Activated CD8-positive, alpha-beta T cell treated with anti-CD3 and anti-CD28 coated beads for 36 hours (primary cell): Measurements from ENCODE around the gene MTUS2. TPM values are rescaled to one million over a fixed set of nuclear protein-coding genes. Genes with fewer than 3 reads are reported as not detected.

Experiments used
- ATAC-seq: fragments of 200-7000 bp; cut with Tn5 transposase; one replicate; pipeline ENCODE4 v1.10.0; 2021; ENCODE audit warnings: mild to moderate bottlenecking, moderate library complexity
- CTCF ChIA-PET: fragments of 350-600 bp; sonication (Branson Sonifier 250); formaldehyde crosslinking; loops from one replicate; lab custom pipeline; 2021; ENCODE audit warnings: antibody characterized with exemption; lab: Charles Lee
- POLR2A ChIA-PET: fragments of 350-600 bp; sonication (Branson Sonifier 250); formaldehyde crosslinking; loops from one replicate; lab custom pipeline; 2021; ENCODE audit warnings: antibody characterized with exemption; lab: Charles Lee
- DNase-seq: peaks from one replicate; pipeline ENCODE4 v3.0.0-alpha.2; 2020
- H3K27ac Mint-ChIP-seq: one replicate; pipeline ENCODE4 v1.8.0; 2021; ENCODE audit warnings: mild to moderate bottlenecking, mixed read lengths
- H3K27me3 Mint-ChIP-seq: one replicate; pipeline ENCODE4 v1.8.0; 2021; ENCODE audit warnings: mixed read lengths
- H3K36me3 Mint-ChIP-seq: one replicate; pipeline ENCODE4 v1.8.0; 2021; ENCODE audit warnings: low read depth, mixed read lengths
- H3K4me1 Mint-ChIP-seq: one replicate; pipeline ENCODE4 v1.8.0; 2021; ENCODE audit warnings: low read depth, mixed read lengths
- H3K4me3 Mint-ChIP-seq: one replicate; pipeline ENCODE4 v1.8.0; 2021; ENCODE audit warnings: mild to moderate bottlenecking, moderate library complexity, mixed read lengths
- H3K9me3 Mint-ChIP-seq: one replicate; pipeline ENCODE4 v1.8.0; 2021; ENCODE audit warnings: mixed read lengths
- CTCF ChIP-seq: fragments of 200-600 bp; IDR thresholded peaks from one replicate; pipeline ENCODE4 v1.8.0; 2022; ENCODE audit warnings: antibody characterized with exemption, mild to moderate bottlenecking
- intact Hi-C: fragments of 100-400 bp; cut with micrococcal nuclease; formaldehyde crosslinking; loops from one replicate; pipeline ENCODE4 v1.10.0; 2022
- total RNA-seq, 2 experiments: library from RNA; stranded (reverse); gene quantifications; one replicate each; pipeline ENCODE4 v1.2.3, GENCODE V29; 2021

The MTUS2 gene
- total RNA-seq, 2 experiments from 2014 or later: not detected

GRCh38 chr13:29434217-29434945 lies 614.2 kb downstream of the MTUS2 start:
- POLR2A ChIA-PET: interaction anchor here (0.6 kb wide), 1 partner anchor 73 kb away, joined by 3 read pairs; no protein-coding TSS in a partner anchor

GRCh38 chr13:29435125-29435911 lies 615.2 kb downstream of the MTUS2 start:
- no peak for TF ChIP-seq CTCF
- ATAC-seq (no peak), DNase-seq (no peak)
- Mint-ChIP-seq H3K4me1 (no peaks in the 10 kb centered on the region), H3K9me3 (no peaks in the 10 kb centered on the region), H3K27me3 (peaks cover 10% of the 10 kb centered on the region), H3K27ac (no peak overlapping the region), H3K4me3 (no peak overlapping the region), H3K36me3 (no peaks in the 10 kb centered on the region)
- ChIA-PET POLR2A (no interaction called here), CTCF (interaction anchor here (1.0 to 1.3 kb wide), 3 partner anchors 20 to 279 kb away, joined by 3 to 5 read pairs (median 3); no protein-coding TSS in a partner anchor)
- intact Hi-C loops: no loop called here

More at GRCh38 chr13:29434217-29434945, 614.2 kb downstream of the MTUS2 start:
- H3K9me3 Mint-ChIP-seq: no peaks in the 10 kb centered on the region
- no peak for TF ChIP-seq CTCF
- no peaks in the 10 kb centered on the region for H3K36me3 Mint-ChIP-seq
- DNase-seq: no peak
- no peak for ATAC-seq
- CTCF ChIA-PET: interaction anchor here (1.0 to 1.3 kb wide), 3 partner anchors 38 to 280 kb away, joined by 3 to 5 read pairs (median 3); no protein-coding TSS in a partner anchor
- no peaks in the 10 kb centered on the region for H3K4me1 Mint-ChIP-seq
- no peak overlapping the region for H3K27ac Mint-ChIP-seq
- intact Hi-C loops: no loop called here
- no peak overlapping the region for H3K4me3 Mint-ChIP-seq
- peaks cover 13% of the 10 kb centered on the region for H3K27me3 Mint-ChIP-seq

- CTCF ChIA-PET: no interaction called here
- POLR2A ChIA-PET: interaction anchor here (0.7 kb wide), 1 partner anchor 15 kb away, joined by 3 read pairs; no protein-coding TSS in a partner anchor
- intact Hi-C loops: no loop called here
- peaks cover 3% of the 10 kb centered on the region for H3K27me3 Mint-ChIP-seq
- DNase-seq (no peak), ATAC-seq (no peak)
- H3K9me3 Mint-ChIP-seq: no peaks in the 10 kb centered on the region
- TF ChIP-seq CTCF: no peak
- H3K4me1 Mint-ChIP-seq: no peaks in the 10 kb centered on the region
- no peak overlapping the region for H3K27ac Mint-ChIP-seq
- no peak overlapping the region for H3K4me3 Mint-ChIP-seq
- no peaks in the 10 kb centered on the region for H3K36me3 Mint-ChIP-seq
Measured at GRCh38 chr13:29436291-29436690, 616.2 kb downstream of the MTUS2 start.

- ATAC-seq (no peak), DNase-seq (no peak)
- ChIA-PET CTCF (no interaction called here), POLR2A (interaction anchor here (0.7 kb wide), 1 partner anchor 15 kb away, joined by 3 read pairs; no protein-coding TSS in a partner anchor)
- H3K27me3 Mint-ChIP-seq: no peaks in the 10 kb centered on the region
- no peaks in the 10 kb centered on the region for H3K36me3 Mint-ChIP-seq
- no peaks in the 10 kb centered on the region for H3K4me1 Mint-ChIP-seq
- TF ChIP-seq CTCF: no peak
- intact Hi-C loops: no loop called here
- no peaks in the 10 kb centered on the region for H3K9me3 Mint-ChIP-seq
- H3K4me3 Mint-ChIP-seq: no peak overlapping the region
- H3K27ac Mint-ChIP-seq: no peak overlapping the region
Measured at GRCh38 chr13:29436721-29437280, 616.7 kb downstream of the MTUS2 start.
